ENCODE measurements around the gene LMOD1. TPM values are rescaled to one million over a fixed set of nuclear protein-coding genes. Genes with fewer than 3 reads are reported as not detected.
A peak's percentile ranks its signal among the peaks of the same experiment; 100 is the strongest.
"Not testable (repeated sequence)": the region's sequence is repeated elsewhere in the genome, so short reads cannot be mapped to it uniquely, and the experiment has no call there.

The LMOD1 gene
- total RNA-seq, 4 donors from 2014 or later, result 86.9 to 165 (median 107) TPM

DNA sequence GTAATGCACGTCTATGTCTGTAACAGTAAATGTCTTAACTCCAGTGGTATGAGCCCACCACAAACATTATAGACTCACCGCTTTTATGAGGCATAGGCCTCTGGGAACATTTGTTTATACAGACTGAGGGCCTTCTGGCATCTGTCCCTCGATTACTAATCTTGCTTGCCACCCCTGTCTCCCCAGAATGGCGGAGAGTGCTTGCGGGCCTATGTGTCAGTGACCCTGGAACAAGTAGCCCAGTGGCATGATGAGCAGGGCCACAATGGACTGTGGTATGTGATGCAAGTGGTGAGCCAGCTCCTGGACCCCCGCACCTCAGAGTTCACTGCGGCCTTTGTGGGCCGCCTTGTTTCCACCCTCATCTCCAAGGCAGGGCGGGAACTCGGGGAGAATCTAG is 76.0 kb downstream of the LMOD1 start:
- Histone ChIP-seq H3K4me3 (no peak overlapping the region), H3K4me1 (no peaks in the 10 kb centered on the region), H3K27ac (no peak overlapping the region), H3K27me3 (no peaks in the 10 kb centered on the region), H3K36me3 (peaks cover 5 to 99% (median 28%) of the 10 kb centered on the region in 3 donors), H3K9me3 (no peaks in the 10 kb centered on the region)
- TF ChIP-seq EP300 (IDR thresholded peaks at IDR 0.05) (no peak), POLR2A (IDR thresholded peaks at IDR 0.05) (no peak)
- TF ChIP-seq, protein P1, sequence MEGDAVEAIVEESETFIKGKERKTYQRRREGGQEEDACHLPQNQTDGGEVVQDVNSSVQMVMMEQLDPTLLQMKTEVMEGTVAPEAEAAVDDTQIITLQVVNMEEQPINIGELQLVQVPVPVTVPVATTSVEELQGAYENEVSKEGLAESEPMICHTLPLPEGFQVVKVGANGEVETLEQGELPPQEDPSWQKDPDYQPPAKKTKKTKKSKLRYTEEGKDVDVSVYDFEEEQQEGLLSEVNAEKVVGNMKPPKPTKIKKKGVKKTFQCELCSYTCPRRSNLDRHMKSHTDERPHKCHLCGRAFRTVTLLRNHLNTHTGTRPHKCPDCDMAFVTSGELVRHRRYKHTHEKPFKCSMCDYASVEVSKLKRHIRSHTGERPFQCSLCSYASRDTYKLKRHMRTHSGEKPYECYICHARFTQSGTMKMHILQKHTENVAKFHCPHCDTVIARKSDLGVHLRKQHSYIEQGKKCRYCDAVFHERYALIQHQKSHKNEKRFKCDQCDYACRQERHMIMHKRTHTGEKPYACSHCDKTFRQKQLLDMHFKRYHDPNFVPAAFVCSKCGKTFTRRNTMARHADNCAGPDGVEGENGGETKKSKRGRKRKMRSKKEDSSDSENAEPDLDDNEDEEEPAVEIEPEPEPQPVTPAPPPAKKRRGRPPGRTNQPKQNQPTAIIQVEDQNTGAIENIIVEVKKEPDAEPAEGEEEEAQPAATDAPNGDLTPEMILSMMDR (IDR thresholded peaks at IDR 0.05), result no peak
- WGBS, 2 donors, result 93 to 97% methylated on average over 10 of the region's 10 CpGs
- no peak for DNase-seq (ENCODE audit: low spot score in 2 of 2)

DNA sequence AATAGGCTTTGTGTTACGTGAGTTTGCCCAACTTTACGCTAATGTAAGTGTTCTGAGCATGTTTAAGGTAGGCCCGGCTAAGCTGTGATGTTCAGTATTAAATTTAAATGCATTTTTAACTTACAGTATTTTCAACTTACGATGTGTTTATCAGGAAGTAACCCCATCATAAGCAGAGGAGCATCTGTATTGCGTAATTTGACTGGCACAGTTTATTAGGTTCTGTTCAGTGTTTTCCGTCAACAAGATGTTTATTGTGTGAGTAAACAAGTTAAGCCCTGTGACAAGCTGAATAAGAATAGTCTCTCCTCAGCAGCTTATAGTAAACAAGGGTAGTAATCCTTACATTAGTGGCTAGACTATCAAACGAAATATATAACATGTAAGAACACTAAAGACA is 84.9 kb downstream of the LMOD1 start:
- H3K36me3 ChIP-seq, result peaks cover 6 to 91% (median 10%) of the 10 kb centered on the region in 3 donors
- WGBS, 2 donors, result 87% methylated on average over 7 of the region's 7 CpGs
- H3K9me3 ChIP-seq, result no peaks in the 10 kb centered on the region
- no peaks in the 10 kb centered on the region for H3K4me1 ChIP-seq
- H3K4me3 ChIP-seq, result no peak overlapping the region
- no peak overlapping the region for H3K27ac ChIP-seq
- no peak for DNase-seq (ENCODE audit: low spot score in 2 of 2)
- H3K27me3 ChIP-seq, result no peaks in the 10 kb centered on the region
- TF ChIP-seq, protein P1 (IDR thresholded peaks at IDR 0.05), result no peak
- TF ChIP-seq POLR2A (IDR thresholded peaks at IDR 0.05) (no peak), EP300 (IDR thresholded peaks at IDR 0.05) (no peak)

DNA sequence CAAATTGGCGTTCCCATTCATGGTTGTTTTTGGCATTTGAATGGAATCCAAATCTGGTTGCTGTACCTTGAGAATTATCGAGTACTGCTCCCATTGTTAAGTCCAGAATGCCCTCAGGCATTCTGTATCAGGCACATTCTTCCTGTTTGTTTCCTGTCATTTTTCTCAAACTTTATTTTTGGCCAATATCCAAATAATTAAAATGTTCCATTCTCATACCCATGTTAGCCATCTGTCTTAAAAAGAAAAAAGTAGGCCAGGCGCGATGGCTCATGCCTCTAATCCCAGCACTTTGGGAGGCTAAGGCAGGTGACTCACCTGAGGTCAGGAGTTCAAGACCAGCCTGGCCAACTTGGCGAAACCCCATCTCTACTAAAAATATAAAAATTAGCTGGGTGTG is 86.9 kb downstream of the LMOD1 start:
- no peak overlapping the region for H3K27ac ChIP-seq
- WGBS, 2 donors, result 80 to 86% methylated on average over 5 of the region's 5 CpGs
- no peaks in the 10 kb centered on the region for H3K4me1 ChIP-seq
- H3K4me3 ChIP-seq, result no peak overlapping the region
- DNase-seq (ENCODE audit: low spot score in 2 of 2), result no peak
- TF ChIP-seq, protein P1 (IDR thresholded peaks at IDR 0.05), result no peak
- no peaks in the 10 kb centered on the region for H3K9me3 ChIP-seq
- peaks cover 4 to 94% (median 10%) of the 10 kb centered on the region in 3 donors for H3K36me3 ChIP-seq
- H3K27me3 ChIP-seq, result no peaks in the 10 kb centered on the region

DNA sequence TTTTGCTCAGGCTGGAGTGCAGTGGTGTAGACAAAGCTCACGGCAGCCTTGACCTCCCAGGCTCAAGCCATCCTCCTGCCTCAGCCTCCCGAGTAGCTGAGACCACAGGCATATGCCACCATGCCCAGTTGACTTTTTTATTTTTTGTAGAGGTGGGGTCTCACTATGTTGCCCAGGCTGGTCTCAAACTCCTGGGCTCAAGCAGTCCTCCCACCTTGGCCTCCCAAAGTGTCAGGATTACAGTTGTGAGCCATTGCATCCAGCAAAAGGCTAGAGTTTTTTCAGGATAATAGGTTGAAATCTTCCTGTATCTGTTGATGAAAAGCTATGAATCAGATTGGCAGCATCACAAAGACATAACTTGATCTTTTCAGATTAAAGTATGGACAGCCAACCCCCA is 89.6 kb downstream of the LMOD1 start:
- H3K27ac ChIP-seq; H3K4me3 ChIP-seq; H3K4me1 ChIP-seq; DNase-seq (ENCODE audit: low spot score in 2 of 2); H3K27me3 ChIP-seq; H3K9me3 ChIP-seq: not testable (repeated sequence)
- 93 to 96% methylated on average over 2 of the region's 2 CpGs for WGBS, 2 donors
- peaks cover 4 to 94% (median 10%) of the 10 kb centered on the region in 3 donors for H3K36me3 ChIP-seq

DNA sequence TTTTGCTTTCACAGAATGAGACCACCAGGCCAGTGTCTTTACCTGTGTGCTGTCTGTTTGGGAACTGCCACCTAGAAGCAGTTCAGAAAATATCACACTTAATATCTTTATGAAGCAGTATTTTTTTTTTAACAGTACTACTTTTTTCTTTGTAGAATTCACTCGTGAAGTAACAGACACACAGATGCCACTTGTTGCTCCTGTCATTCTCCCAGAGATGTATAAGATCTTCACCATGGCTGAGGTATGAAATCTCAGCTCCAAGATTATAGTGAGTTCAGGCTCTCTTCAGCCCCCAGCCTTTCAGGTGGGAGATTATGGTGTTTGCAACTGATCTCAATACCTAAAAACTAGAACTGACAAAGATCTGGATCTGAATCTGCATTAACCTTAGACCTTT is 94.4 kb downstream of the LMOD1 start:
- H3K9me3 ChIP-seq, result no peaks in the 10 kb centered on the region
- peaks cover 0 to 19% (median 0%) of the 10 kb centered on the region in 4 donors for H3K4me1 ChIP-seq
- no peaks in the 10 kb centered on the region for H3K27me3 ChIP-seq
- DNase-seq (ENCODE audit: low spot score in 2 of 2), result no peak
- TF ChIP-seq EP300 (IDR thresholded peaks at IDR 0.05), result no peak
- no peak for TF ChIP-seq POLR2A (IDR thresholded peaks at IDR 0.05)
- TF ChIP-seq, protein P1 (IDR thresholded peaks at IDR 0.05), result no peak
- H3K27ac ChIP-seq, result no peak overlapping the region
- 85 to 94% methylated on average over 1 of the region's 1 CpG for WGBS, 2 donors
- no peak overlapping the region for H3K4me3 ChIP-seq
- H3K36me3 ChIP-seq, result peaks cover 4 to 70% (median 18%) of the 10 kb centered on the region in 3 donors

DNA sequence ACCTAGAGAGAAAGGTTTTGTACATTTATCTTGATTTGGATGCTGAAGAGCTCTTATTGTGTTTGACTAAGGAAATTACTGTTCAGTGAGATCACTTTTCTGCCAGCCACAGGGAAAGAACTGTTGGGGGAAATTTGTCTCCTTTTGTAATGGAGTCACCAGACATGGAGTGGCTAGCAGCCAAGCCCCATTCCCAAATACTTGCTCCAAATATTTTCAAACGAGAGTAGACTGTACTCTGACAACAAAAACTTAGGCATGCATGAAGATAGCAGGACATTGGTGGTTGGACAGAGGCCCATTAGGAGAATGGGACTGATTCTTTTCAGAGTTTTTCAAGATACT is 96.3 kb downstream of the LMOD1 start:
- peaks cover 0 to 53% (median 14%) of the 10 kb centered on the region in 3 donors for H3K36me3 ChIP-seq
- DNase-seq (ENCODE audit: low spot score in 2 of 2), result no peak
- TF ChIP-seq, protein P1 (IDR thresholded peaks at IDR 0.05), result no peak
- TF ChIP-seq POLR2A (IDR thresholded peaks at IDR 0.05), result no peak
- TF ChIP-seq EP300 (IDR thresholded peaks at IDR 0.05), result no peak
- H3K27ac ChIP-seq, result peak overlapping the region in 3 of 4 donors; percentile 6 to 67 (median 42)
- peaks cover 0 to 21% (median 2%) of the 10 kb centered on the region in 4 donors for H3K4me1 ChIP-seq
- no peak overlapping the region for H3K4me3 ChIP-seq
- H3K9me3 ChIP-seq, result no peaks in the 10 kb centered on the region
- no peaks in the 10 kb centered on the region for H3K27me3 ChIP-seq
- 4 to 16% methylated on average over 1 of the region's 1 CpG for WGBS, 2 donors
